ENCODE data around the gene PCNX3. TPM values are rescaled to one million over a fixed set of nuclear protein-coding genes. Genes with fewer than 3 reads are reported as not detected.

PCNX3 gene
- total and polyA plus RNA-seq, 2 donors (not counting 3 experiments of a cell fraction or from before 2014, with no cell fraction given): 42.6 to 53.9 TPM

DNA sequence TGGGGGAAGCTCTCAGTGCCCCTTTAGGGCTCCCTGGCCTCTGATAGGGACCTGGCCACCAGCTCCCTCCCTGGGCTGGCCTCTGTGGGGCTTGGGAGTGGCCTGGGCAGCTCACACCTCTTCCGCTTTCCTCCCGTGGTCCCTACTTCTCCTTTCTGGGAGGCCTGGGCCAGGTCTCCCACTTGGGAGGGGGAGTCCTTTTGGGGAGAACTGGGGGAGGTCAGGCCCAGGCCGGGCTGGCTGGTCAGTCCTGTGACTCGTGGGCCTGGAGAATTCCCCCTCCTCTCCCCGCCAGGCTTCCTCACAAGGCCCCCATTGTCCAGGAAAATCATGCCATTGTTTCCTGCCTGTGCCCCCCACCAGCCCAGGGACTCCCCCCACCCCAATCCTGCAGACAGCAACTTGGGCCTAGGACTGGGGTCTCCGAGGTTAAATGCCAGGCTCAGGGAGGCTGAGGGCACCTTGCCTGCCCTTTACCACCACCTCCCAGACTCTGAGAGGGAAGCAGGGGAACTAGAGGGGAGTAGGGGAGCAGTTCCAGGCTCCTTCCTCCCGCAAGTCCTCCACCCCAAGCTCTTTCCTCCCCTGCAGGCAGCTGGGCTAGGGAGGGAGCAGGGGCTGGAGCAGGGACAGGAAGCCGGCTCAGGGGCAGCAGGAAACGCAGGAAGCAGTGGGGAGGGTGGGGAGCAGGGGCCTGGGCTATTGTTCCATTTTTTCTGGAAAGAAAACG is 4.4 kb upstream of the PCNX3 start:
- H3K79me2 ChIP-seq (ENCODE audit: control insufficient read depth, insufficient read depth, low read length): peaks cover 64% of the 10 kb centered on the region
- peak overlapping the region; percentile 69 for H3K9ac ChIP-seq (replicated peaks; ENCODE audit: extremely low read depth, insufficient read depth, low read length)
- H4K20me1 ChIP-seq (replicated peaks; ENCODE audit: control insufficient read depth, extremely low read depth, insufficient read depth, low read length): no peaks in the 10 kb centered on the region
- peak; percentile 99 for FAIRE-seq
- peak overlapping the region; percentile 44 to 81 (median 81) for H3K4me3 ChIP-seq (replicated peaks in 1 of 3; ENCODE audit: insufficient read depth in 1 of 3, low read depth in 1 of 3, low read length in 3 of 3)
- peak; percentile 90 for DNase-seq (ENCODE audit: low read depth, low spot score)
- H3K36me3 ChIP-seq (ENCODE audit: control insufficient read depth in 2 of 2, extremely low read depth in 1 of 2, insufficient read depth in 2 of 2, low read length in 2 of 2): peaks cover 4 to 25% of the 10 kb centered on the region in 2 experiments
- H3K9me3 ChIP-seq (replicated peaks; ENCODE audit: control insufficient read depth, insufficient read depth, low read length): no peaks in the 10 kb centered on the region
- peaks cover 57% of the 10 kb centered on the region for H3K4me1 ChIP-seq (ENCODE audit: control insufficient read depth, extremely low read depth, insufficient read depth, low read length)
- dilution Hi-C loops (cut with MboI; ENCODE audit: extremely low pct_ligation_motif_present, low sequenced_read_pairs): no loop called here
- no peaks in the 10 kb centered on the region for H3K27me3 ChIP-seq (ENCODE audit: control insufficient read depth in 2 of 2, insufficient read depth in 2 of 2, low read length in 2 of 2)
- ChIA-PET CTCF (interaction anchor here (0.7 to 6.2 kb wide), 5 partner anchors 8 to 70 kb away, joined by 3 to 54 read pairs (median 5); partner anchors contain the start of gene KCNK7), POLR2A (no interaction called here)
- H2AFZ ChIP-seq (ENCODE audit: low read depth, low read length): no peak overlapping the region
- H3K4me2 ChIP-seq (ENCODE audit: insufficient read depth, low read length): peak overlapping the region; percentile 88
- intact Hi-C loops (cut with micrococcal nuclease): loop anchor here (1.0 kb wide), 2 partner anchors 11 to 39 kb away; partner anchors contain the start of gene FAM89B
- BruUV-seq (replicated peaks): no TSS peak
- no peaks in the 10 kb centered on the region for H3K9me1 ChIP-seq (replicated peaks; ENCODE audit: control insufficient read depth, extremely low read depth, insufficient read depth, low read length)
- H3K27ac ChIP-seq (ENCODE audit: insufficient read depth, low read depth, low read length): peak overlapping the region; percentile 85
- TF ChIP-seq EZH2 (IDR thresholded peaks at IDR 0.05; ENCODE audit: borderline replicate concordance, low read depth, low read length, severe bottlenecking) (no peak), POLR2AphosphoS5 (IDR thresholded peaks at IDR 0.05; ENCODE audit: insufficient read depth, low read depth, low read length) (peak; percentile 55), GATA2 (IDR thresholded peaks at IDR 0.05; ENCODE audit: insufficient read depth, insufficient read length, low read depth, low read length) (no peak)
- TF ChIP-seq, protein P1, sequence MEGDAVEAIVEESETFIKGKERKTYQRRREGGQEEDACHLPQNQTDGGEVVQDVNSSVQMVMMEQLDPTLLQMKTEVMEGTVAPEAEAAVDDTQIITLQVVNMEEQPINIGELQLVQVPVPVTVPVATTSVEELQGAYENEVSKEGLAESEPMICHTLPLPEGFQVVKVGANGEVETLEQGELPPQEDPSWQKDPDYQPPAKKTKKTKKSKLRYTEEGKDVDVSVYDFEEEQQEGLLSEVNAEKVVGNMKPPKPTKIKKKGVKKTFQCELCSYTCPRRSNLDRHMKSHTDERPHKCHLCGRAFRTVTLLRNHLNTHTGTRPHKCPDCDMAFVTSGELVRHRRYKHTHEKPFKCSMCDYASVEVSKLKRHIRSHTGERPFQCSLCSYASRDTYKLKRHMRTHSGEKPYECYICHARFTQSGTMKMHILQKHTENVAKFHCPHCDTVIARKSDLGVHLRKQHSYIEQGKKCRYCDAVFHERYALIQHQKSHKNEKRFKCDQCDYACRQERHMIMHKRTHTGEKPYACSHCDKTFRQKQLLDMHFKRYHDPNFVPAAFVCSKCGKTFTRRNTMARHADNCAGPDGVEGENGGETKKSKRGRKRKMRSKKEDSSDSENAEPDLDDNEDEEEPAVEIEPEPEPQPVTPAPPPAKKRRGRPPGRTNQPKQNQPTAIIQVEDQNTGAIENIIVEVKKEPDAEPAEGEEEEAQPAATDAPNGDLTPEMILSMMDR (IDR thresholded peaks at IDR 0.05; ENCODE audit: extremely low read depth in 1 of 2, insufficient read depth in 1 of 2, low read depth in 1 of 2, low read length in 2 of 2): no peak
